SK-N-SH (cell line): ENCODE data around the gene FOXO1. TPM values are rescaled to one million over a fixed set of nuclear protein-coding genes. Genes with fewer than 3 reads are reported as not detected.
A peak's percentile ranks its signal among the peaks of the same experiment; 100 is the strongest.

Source experiments
- CTCF ChIA-PET: fragments of 300-600, 350-600 bp; formaldehyde crosslinking; extraction: SDS; loops from one replicate; lab custom pipeline; 2021; lab: Yijun Ruan, JAX
- POLR2A ChIA-PET: fragments of 350-600 bp; sonication (Branson Sonifier 250); formaldehyde crosslinking; extraction: SDS; loops from one replicate; lab custom pipeline; 2020; ENCODE audit warnings: antibody characterized with exemption, inconsistent platforms; lab: Yijun Ruan, JAX
- DNase-seq: peaks from one replicate; pipeline ENCODE4 v3.0.0; 2012
- H2AFZ ChIP-seq: fragments of 200-600 bp; sonication (generic); 2 replicates; pipeline ENCODE4 v1.8.1; 2016; ENCODE audit warnings: antibody characterized with exemption, mild to moderate bottlenecking, low read depth
- H3F3A ChIP-seq: fragments of 200-600 bp; sonication (generic); replicated peaks from 2 replicates; pipeline ENCODE3; 2016; ENCODE audit warnings: antibody characterized with exemption, mild to moderate bottlenecking; ENCODE audit not compliant: insufficient read depth
- H3K27ac ChIP-seq, 2 experiments: fragments of 200-500 bp in 1 of 2; fragments of 200-600 bp in 1 of 2; sonication (Bioruptor generic) in 1 of 2; sonication (generic), shearing (Covaris generic) in 1 of 2; 2 replicates each; pipeline versions ENCODE4 v1.5.1 to v1.6.1; 2014 to 2016; ENCODE audit warnings: low read depth in 2 of 2, inconsistent platforms in 1 of 2, low read length in 1 of 2, mild to moderate bottlenecking in 1 of 2, mixed read lengths in 1 of 2
- H3K27me3 ChIP-seq: fragments of 200-600 bp; sonication (generic), shearing (Covaris generic); 2 replicates; pipeline ENCODE4 v1.6.1; 2016; ENCODE audit warnings: mixed run types; ENCODE audit not compliant: insufficient read depth
- H3K36me3 ChIP-seq, 2 experiments: fragments of 200-500 bp in 1 of 2; fragments of 200-600 bp in 1 of 2; sonication (Bioruptor generic) in 1 of 2; sonication (generic) in 1 of 2; replicated peaks in 1 of 2; 2 replicates each; pipeline versions ENCODE3 to v1.5.1; 2014 to 2016; ENCODE audit warnings: low read length in 1 of 2, mild to moderate bottlenecking in 1 of 2; ENCODE audit not compliant: insufficient read depth in 2 of 2, control insufficient read depth in 1 of 2
- H3K4me1 ChIP-seq, 2 experiments: fragments of 200-500 bp in 1 of 2; fragments of 200-600 bp in 1 of 2; sonication (Bioruptor generic) in 1 of 2; sonication (generic), shearing (Covaris generic) in 1 of 2; 2 replicates each; pipeline versions ENCODE4 v1.5.1 to v1.6.1; 2014 to 2016; ENCODE audit warnings: low read depth in 1 of 2, low read length in 1 of 2, mixed run types in 1 of 2; ENCODE audit not compliant: insufficient read depth in 2 of 2, control insufficient read depth in 1 of 2
- H3K4me2 ChIP-seq: fragments of 200-600 bp; sonication (generic), shearing (Covaris generic); 2 replicates; pipeline ENCODE4 v1.6.1; 2017; ENCODE audit warnings: mixed run types
- H3K4me3 ChIP-seq, 2 experiments: fragments of 200-500 bp in 1 of 2; fragments of 200-600 bp in 1 of 2; sonication (Bioruptor generic) in 1 of 2; sonication (generic), shearing (Covaris generic) in 1 of 2; 2 replicates each; pipeline versions ENCODE4 v1.5.1 to v1.8.1; 2014 to 2016; ENCODE audit warnings: low read depth in 2 of 2, inconsistent platforms in 1 of 2, low read length in 1 of 2, mild to moderate bottlenecking in 1 of 2, mixed read lengths in 1 of 2, moderate library complexity in 1 of 2
- H3K79me2 ChIP-seq: fragments of 200-600 bp; sonication (generic); 2 replicates; pipeline ENCODE4 v1.8.1; 2017; ENCODE audit warnings: mild to moderate bottlenecking; ENCODE audit not compliant: insufficient read depth
- H3K9ac ChIP-seq: fragments of 200-600 bp; sonication (generic); 2 replicates; pipeline ENCODE4 v1.6.1; 2017; ENCODE audit warnings: mixed run types
- H3K9me2 ChIP-seq: fragments of 200-600 bp; sonication (generic); 2 replicates; pipeline ENCODE4 v1.6.1; 2017; ENCODE audit warnings: mixed run types
- H3K9me3 ChIP-seq: fragments of 200-600 bp; sonication (generic); 2 replicates; pipeline ENCODE4 v1.6.1; 2017; ENCODE audit warnings: mixed run types, mild to moderate bottlenecking, moderate library complexity
- H4K20me1 ChIP-seq: fragments of 200-600 bp; sonication (generic); 2 replicates; pipeline ENCODE4 v1.6.1; 2017; ENCODE audit warnings: mild to moderate bottlenecking, mixed run types; ENCODE audit not compliant: insufficient read depth
- CHD2 ChIP-seq: fragments of 150-350 bp; IDR thresholded peaks from 2 replicates; pipeline ENCODE4 v1.6.1; 2018; ENCODE audit warnings: low read length; ENCODE audit not compliant: partially characterized antibody
- CTCF ChIP-seq: fragments of 200-600 bp; sonication (generic); IDR thresholded peaks from 2 replicates; pipeline ENCODE4 v1.6.1; 2017; ENCODE audit warnings: antibody characterized with exemption, mild to moderate bottlenecking, moderate library complexity
- ELF1 ChIP-seq: IDR thresholded peaks from 2 replicates; pipeline ENCODE4 v1.4.0; 2012
- EP300 ChIP-seq, 2 experiments: IDR thresholded peaks; 2 replicates each; pipeline versions ENCODE4 v1.4.0 to v1.6.1; 2012; ENCODE audit warnings: borderline replicate concordance in 1 of 2, low read depth in 1 of 2, low read length in 1 of 2
- EZH2phosphoT487 ChIP-seq: fragments of 200-600 bp; sonication (generic); IDR thresholded peaks from 2 replicates; pipeline ENCODE4 v1.6.1; 2017; ENCODE audit warnings: low read depth, mixed run types, mild to moderate bottlenecking, antibody characterized with exemption, moderate library complexity, borderline replicate concordance
- GABPA ChIP-seq: IDR thresholded peaks from 2 replicates; pipeline ENCODE4 v1.4.0; 2012; ENCODE audit warnings: low read depth, mild to moderate bottlenecking
- GATA2 ChIP-seq: sonication (generic); formaldehyde crosslinking; IDR thresholded peaks from 2 replicates; pipeline ENCODE4 v1.5.0; 2020; ENCODE audit warnings: mild to moderate bottlenecking, missing genetic modification reagents
- JUND ChIP-seq: IDR thresholded peaks from 2 replicates; pipeline ENCODE4 v1.4.0; 2012
- NFIC ChIP-seq: IDR thresholded peaks from 2 replicates; pipeline ENCODE4 v1.4.0; 2012; ENCODE audit warnings: borderline replicate concordance
- NRF1 ChIP-seq: IDR thresholded peaks from 2 replicates; pipeline ENCODE4 v1.6.1; 2012; ENCODE audit warnings: low read depth, mild to moderate bottlenecking, low read length
- PBX3 ChIP-seq: IDR thresholded peaks from 2 replicates; pipeline ENCODE4; 2012
- POLR2AphosphoS5 ChIP-seq: IDR thresholded peaks from 2 replicates; pipeline ENCODE4 v1.6.1; 2012; ENCODE audit warnings: low read depth, low read length
- RCOR1 ChIP-seq: fragments of 150-350 bp; IDR thresholded peaks from 2 replicates; pipeline ENCODE4 v1.6.1; 2017; ENCODE audit warnings: antibody characterized with exemption, low read length
- REST ChIP-seq: IDR thresholded peaks from 2 replicates; pipeline ENCODE4 v1.6.1; 2012; ENCODE audit warnings: mild to moderate bottlenecking, low read depth, low read length, moderate library complexity
- TAF1 ChIP-seq: IDR thresholded peaks from 2 replicates; pipeline ENCODE4 v1.6.1; 2012; ENCODE audit warnings: low read depth, mild to moderate bottlenecking, low read length, moderate library complexity, borderline replicate concordance
- WGBS: methylation state at CpG from one replicate; pipeline ENCODE4 v1.1.6; 2017; ENCODE audit warnings: low lambda C conversion rate; 5-methylcytosine and 5-hydroxymethylcytosine counted together
- polyA plus RNA-seq, 3 experiments: library from polyadenylated mRNA; depleted of rRNA; stranded (reverse); fragments of >200 nt; gene quantifications; 2 replicates each; pipeline ENCODE4 v1.2.3, GENCODE V29; 2012
- TF ChIP-seq, protein P1 (sequence below): fragments of 150-350 bp; IDR thresholded peaks from 2 replicates; pipeline ENCODE4 v1.6.1; 2016; ENCODE audit warnings: mild to moderate bottlenecking, low read depth, low read length

The FOXO1 gene
- polyA plus RNA-seq, 1 of the 3 experiments (the other 2 are of a cell fraction) = 1.8 TPM

GRCh38 chr13:40694426-40694825, 28.0 kb upstream of the FOXO1 start:
- POLR2A ChIA-PET = no interaction called here
- H3K9me3 ChIP-seq = no peaks in the 10 kb centered on the region
- H3K4me1 ChIP-seq = peaks cover 0 to 7% of the 10 kb centered on the region in 2 experiments; a peak in 1 of 4 replicates
- 41% methylated on average over 4 of the region's 4 CpGs for WGBS
- DNase-seq = no peak
- H3K4me2 ChIP-seq = no peak overlapping the region
- TF ChIP-seq GABPA (no peak), RCOR1 (no peak), TAF1 (no peak), CTCF (no peak), REST (no peak), NRF1 (no peak), EZH2phosphoT487 (no peak)
- TF ChIP-seq, protein P1, sequence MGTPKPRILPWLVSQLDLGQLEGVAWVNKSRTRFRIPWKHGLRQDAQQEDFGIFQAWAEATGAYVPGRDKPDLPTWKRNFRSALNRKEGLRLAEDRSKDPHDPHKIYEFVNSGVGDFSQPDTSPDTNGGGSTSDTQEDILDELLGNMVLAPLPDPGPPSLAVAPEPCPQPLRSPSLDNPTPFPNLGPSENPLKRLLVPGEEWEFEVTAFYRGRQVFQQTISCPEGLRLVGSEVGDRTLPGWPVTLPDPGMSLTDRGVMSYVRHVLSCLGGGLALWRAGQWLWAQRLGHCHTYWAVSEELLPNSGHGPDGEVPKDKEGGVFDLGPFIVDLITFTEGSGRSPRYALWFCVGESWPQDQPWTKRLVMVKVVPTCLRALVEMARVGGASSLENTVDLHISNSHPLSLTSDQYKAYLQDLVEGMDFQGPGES = no peak
- TF ChIP-seq, all 33 proteins: peak for 0
- Histone ChIP-seq H3K79me2 (no peaks in the 10 kb centered on the region), H2AFZ (no peak overlapping the region), H3K4me3 (no peak overlapping the region), H3F3A (peaks cover 7% of the 10 kb centered on the region), H3K27ac (no peak overlapping the region), H3K27me3 (no peaks in the 10 kb centered on the region), H3K36me3 (no peaks in the 10 kb centered on the region), H4K20me1 (no peaks in the 10 kb centered on the region), H3K9ac (no peak overlapping the region), H3K9me2 (no peaks in the 10 kb centered on the region)
- CTCF ChIA-PET = interaction anchor here (1.1 kb wide), 1 partner anchor 626 kb away, joined by 4 read pairs; no protein-coding TSS in a partner anchor

GRCh38 chr13:40692946-40693345, 26.5 kb upstream of the FOXO1 start:
- CTCF ChIA-PET = no interaction called here
- no peak overlapping the region for H3K9ac ChIP-seq
- no peaks in the 10 kb centered on the region for H3K27me3 ChIP-seq
- H3K9me3 ChIP-seq = no peaks in the 10 kb centered on the region
- no peaks in the 10 kb centered on the region for H4K20me1 ChIP-seq
- no peaks in the 10 kb centered on the region for H3K79me2 ChIP-seq
- H2AFZ ChIP-seq = no peak overlapping the region
- DNase-seq = no peak
- H3K36me3 ChIP-seq = no peaks in the 10 kb centered on the region
- WGBS = 12% methylated on average over 2 of the region's 2 CpGs
- POLR2A ChIA-PET = no interaction called here
- no peak overlapping the region for H3K4me3 ChIP-seq
- H3K9me2 ChIP-seq = no peaks in the 10 kb centered on the region
- peaks cover 0 to 7% of the 10 kb centered on the region in 2 experiments; a peak in 1 of 4 replicates for H3K4me1 ChIP-seq
- peaks cover 7% of the 10 kb centered on the region for H3F3A ChIP-seq
- peak overlapping the region; percentile 44; the same call in 1 of the 2 replicates for H3K4me2 ChIP-seq
- no peak overlapping the region for H3K27ac ChIP-seq
- TF ChIP-seq EP300 (IDR thresholded peaks at IDR 0.05; ENCODE audit: borderline replicate concordance in 1 of 2, low read depth in 1 of 2, low read length in 1 of 2) = 0 out of 4 replicates have a peak, but pooled peaks of 1 of the 2 experiments have one; percentile 39
- TF ChIP-seq JUND = peak; percentile 68
- TF ChIP-seq ELF1 = no peak
- TF ChIP-seq PBX3 = peak; percentile 74
- TF ChIP-seq CTCF = no peak
- no peak for TF ChIP-seq CHD2
- no peak for TF ChIP-seq POLR2AphosphoS5
- no peak for TF ChIP-seq GATA2 (CRISPR knock-in tag)
- TF ChIP-seq EZH2phosphoT487 = no peak
- TF ChIP-seq NFIC = peak; percentile 38; the same call in 1 of the 2 replicates
